Kidney capillary endothelial cell (primary cell): ENCODE data around the gene ZBTB32.

Experiments
- DNase-seq: peaks from one replicate; pipeline ENCODE4 v3.0.0-alpha.2; 2018; ENCODE audit warnings: low spot score

Gene ZBTB32

DNA sequence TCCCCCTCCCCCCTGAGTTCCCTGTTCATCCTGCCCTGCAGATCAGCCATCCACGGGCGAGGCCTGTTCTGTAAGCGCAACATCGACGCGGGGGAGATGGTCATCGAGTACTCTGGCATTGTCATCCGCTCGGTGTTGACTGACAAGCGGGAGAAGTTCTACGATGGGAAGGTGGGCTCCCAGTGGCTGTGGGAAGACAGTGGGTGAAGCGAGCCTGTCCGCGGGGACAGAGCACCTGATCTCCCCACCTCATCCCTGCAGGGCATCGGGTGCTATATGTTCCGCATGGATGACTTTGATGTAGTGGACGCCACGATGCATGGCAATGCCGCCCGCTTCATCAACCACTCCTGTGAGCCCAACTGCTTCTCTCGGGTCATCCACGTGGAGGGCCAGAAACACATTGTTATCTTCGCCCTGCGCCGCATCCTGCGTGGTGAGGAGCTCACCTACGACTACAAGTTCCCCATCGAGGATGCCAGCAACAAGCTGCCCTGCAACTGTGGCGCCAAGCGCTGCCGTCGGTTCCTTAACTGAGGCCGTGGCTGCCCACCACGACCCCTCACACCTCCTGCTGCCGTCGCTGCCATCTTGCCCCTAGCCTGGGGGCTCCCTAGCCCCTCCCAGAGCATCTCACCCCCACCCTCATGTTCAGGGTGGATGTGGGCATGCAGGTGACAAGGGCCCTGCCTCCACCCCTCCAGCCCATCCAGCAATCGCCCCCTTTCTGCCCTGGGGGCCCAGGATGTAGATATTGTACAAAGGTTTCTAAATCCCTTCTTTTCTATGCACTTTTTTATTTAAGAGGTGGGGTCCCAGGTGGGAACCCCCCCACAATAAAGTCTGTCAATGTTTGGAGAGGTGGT lies 33.9 kb downstream of the ZBTB32 start:
- no peak for DNase-seq

DNA sequence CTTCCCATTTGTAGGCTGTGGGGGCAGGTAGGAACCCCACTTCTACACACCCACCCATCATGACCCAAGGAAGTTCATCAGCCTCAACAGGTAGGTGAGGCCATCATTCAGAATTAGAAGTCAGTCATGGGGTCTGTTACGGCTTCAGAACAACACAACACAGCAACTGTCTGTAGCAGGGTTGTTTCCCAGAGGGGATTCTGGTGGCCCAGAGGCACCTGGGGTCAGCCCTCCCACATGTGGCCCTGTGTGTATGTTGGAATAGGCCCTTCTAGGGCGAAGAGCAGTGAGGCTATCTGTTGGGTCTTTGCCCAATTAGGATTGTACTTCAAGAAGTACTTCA lies 34.5 kb downstream of the ZBTB32 start:
- DNase-seq = no peak

DNA sequence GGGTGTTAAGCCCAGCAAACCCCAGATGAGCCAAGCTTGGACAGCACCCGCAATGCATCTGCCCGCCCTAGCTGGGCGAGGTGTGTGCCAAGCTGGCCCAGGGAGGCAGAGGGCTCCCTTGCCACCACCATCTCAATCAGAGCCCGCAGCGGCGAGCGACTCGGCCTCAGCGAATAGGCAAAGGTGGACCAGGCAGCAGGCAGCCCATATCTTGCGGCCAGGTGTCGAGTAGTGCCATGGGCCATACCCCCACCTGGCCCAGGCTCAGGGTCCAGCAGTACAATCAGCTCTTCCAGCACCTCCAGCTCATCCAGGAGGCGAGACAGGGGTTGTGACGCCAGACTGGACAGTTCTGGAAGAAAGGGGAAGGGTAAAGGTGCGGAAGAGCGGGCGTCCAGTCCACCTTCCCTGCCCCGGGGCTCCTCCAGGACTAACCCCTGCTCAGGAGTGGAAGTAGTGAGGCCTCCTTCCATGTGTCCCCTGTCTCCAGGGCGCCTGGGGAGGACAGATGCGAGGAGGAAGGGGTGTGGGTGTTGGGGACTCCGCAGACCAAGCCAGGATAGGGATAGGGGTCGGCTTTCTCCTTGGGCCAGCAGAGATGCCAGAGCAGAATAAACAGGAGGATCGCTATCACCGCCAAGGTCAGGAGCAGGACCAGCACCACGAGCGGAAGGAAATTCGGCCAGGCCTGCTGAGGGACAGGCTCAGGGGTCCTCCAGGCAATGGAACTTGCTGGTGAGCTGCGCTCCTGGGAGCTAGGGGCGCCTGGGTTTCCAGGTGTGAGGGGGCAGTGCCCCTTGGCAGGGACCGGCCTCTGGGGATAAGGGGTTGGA lies 35.1 kb downstream of the ZBTB32 start:
- no peak for DNase-seq

DNA sequence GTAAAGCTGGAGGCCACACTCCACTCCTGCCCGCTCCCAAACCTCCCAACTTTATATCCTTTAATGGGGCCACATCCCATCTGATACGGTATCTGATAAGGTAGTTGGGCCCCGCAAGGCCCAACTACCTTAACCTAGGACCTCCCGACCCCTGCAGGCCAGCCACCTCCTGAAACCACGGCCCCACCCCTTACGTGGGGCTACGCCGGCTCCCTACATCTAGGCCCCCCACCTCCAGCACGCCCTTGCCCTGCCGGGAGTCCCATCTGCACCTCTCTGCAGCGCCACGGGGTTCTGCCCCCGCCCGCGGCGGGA lies 35.7 kb downstream of the ZBTB32 start:
- no peak for DNase-seq

DNA sequence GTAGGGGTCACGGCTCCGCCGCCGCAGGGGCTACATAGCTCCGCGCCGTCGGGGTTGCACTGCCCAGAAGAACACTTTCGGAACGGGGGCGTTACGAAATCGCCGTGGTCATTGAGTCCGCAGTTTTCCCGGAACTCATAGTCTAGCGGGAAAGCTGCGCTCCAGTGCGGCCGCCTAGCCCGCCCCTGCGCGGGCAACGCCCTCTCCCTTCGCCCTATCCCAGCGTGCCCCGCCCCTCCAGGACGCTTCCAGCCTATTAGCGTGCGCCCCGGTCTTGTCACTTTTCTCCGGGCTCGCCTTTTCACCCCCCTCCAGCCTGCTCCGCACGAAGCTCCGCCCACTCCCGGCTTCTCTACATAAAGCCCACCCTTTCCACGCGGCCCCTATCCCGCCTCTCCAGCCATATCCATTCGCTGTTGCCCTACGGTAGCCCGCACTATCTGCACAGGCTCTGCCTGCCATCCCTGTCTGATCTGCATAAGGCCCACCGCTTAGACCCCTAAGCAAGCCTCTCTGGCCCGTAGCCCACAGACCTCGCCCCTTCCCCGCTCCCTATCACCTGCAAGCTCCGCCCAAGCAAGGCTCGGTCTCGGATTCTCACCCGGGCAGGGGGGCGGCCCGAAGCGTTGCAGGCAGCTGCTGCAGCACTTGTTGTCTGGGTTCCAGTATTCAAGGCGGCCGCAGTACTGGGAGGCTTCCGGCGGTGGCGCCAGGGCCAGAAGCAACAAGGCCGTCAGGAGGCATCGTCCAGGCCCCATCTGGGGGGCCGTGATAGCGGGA lies 36.3 kb downstream of the ZBTB32 start:
- peak; percentile 93 for DNase-seq

DNA sequence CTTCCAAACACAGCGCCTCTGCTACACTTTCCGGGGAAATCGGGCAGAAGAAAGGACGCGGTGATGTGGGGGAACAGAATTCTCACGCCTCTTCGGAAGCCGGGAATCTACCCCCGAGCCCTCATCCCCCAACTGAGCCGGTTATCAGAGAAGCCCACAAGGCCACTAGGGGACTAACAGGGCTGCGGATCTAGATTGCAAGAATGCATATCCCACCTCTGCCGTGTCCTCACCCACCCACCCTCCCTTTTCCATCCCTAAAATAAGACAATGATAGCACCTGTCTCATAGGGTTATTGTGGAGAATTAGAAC lies 36.8 kb downstream of the ZBTB32 start:
- DNase-seq = no peak

DNA sequence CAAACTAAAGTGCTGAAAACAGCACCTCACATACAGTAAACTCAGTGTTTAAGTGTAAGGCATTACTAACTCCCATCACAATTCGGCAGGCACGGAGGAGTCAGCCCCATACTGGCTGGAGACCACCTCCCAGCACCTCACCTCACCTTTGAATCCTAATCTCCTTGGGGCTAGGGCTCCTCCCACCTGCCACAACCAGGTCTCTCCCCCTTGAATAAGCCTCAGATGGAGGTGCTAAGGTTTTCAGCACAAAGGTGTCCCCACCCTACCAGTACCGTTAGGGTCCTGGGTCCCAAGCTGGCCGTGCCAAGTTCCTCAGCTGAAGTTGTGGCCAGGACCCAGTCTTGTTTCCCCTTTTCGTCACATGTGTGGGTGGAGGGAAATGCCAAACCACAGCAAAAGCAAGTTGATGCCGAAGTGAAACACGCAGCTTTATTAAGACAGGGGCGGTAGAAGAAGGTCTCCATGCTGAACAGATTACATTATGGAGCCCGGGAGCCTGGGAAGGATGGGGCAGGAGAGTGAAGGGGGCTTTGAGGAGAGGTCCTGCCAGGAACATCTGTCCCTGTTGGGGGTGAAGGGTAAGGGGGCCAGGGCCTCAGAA lies 37.9 kb downstream of the ZBTB32 start, which contains the start of gene IGFLR1:
TSS of gene IGFLR1 (minus strand) at position 332 of the 604 bp plus-strand sequence. CDS start 1,272 bp downstream, outside the sequence.
- DNase-seq = no peak

DNA sequence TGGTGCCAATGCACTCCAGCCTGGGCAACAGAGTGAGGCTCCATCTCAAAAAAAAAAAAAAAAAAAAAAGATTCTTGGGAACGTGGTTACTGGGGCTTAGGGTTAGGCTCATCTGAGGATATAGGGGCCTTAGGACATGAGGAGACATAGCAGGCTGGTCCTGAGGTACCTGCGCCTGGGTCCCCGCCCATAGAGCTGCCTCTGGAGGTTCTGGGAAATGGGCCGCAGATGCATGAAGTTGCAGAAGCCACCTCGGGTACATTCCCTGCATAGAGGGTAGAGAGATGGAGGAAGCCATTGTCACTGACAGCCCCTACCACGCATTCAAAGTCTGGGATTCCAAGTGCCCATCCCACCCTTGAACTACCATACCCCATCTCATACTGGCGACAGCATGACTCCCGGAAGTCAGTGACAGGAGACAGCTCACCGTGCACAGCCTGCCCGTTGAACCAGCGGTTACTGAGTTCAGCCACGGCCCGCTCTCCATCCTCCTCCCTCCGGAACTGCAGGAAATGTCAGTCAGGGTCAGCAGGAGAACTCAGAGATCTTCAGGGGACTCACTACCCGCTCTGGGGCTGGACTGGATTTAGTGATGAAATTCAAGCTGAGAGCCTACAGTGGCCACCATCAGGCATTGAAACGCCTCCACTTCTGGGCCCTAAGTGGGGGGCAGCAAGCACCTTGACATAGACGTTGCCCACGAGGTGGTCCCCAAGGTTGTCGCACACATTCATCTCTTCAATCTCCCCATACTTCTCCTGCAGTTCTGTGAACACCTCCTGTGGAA lies 39.5 kb downstream of the ZBTB32 start:
- no peak for DNase-seq

DNA sequence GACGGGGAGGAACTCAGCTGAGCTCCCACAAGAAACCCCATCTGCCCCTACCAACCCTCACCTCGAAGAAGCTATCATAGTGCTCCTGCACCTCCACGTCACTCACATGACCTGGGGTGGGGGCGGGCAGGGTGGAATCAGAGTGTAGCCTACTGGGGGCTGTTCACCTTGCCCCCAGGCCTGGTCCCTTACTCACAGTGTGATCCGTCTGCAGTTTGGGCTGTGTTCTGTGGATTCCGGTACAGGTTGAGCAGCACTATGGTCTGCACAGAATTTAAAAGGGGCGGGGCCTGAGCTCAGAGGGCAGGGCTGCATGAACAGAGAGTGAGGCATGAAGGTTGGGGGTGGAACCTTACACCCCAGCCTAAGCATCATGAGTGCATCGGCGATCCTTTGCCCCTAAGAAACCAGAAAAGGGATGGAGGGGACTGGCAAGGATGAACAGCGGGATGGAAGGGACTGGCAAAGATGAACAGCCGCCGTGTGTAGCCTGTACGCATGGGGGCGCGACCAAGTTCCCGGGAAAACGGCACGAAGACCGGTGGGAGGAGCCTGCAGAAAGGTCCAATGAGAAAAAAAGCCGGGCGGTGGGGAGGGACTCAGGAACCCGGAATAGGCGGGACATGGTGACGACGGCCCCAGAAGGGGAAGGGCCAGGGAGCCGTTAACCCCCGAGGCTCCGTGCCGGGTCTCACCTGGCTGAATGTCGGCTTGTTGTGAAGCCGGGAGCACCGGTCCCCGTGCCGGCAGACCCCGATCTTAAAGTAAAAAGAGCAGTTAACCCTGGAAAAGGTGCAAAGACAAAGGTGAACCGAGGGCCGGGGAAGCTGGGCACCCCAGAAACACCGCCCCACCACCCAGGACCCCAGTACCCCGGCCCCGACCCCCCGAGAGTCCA lies 40.3 kb downstream of the ZBTB32 start:
- peak; percentile 95 for DNase-seq

DNA sequence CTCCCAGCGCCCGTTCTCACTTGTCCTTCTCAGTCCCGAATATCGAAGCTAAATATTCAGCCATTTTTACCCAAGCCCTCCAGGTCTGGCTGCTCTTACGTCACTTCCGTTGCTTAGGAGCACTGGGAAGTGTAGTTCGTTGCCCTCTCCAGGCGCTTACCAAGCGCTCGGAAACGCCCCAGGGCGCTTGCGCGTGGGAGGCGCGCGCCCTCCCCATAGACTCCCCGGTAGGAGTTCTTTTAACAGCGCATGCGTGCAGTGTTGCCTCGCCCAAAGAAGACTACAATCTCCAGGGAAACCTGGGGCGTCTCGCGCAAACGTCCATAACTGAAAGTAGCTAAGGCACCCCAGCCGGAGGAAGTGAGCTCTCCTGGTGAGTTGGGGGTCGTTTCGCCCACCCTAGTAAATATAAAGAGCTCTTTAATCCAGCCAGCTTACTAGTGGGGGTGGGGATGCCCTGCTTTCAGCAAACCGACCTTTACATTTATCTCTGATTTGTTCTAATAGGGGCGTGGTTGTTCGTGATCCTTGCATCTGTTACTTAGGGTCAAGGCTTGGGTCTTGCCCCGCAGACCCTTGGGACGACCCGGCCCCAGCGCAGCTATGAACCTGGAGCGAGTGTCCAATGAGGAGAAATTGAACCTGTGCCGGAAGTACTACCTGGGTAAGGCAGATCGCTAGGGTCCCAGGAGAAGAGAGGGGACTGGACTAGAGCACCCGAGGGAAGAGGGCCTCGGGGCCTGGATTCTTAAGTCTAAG lies 41.1 kb downstream of the ZBTB32 start, which contains the start of the genes PSENEN and U2AF1L4:
TSS of gene PSENEN (plus strand) at position 324 of the 759 bp plus-strand sequence. CDS start at position 604, 280 bp downstream.
TSS of gene U2AF1L4 (minus strand) at position 91 of the 759 bp plus-strand sequence. CDS start at position 64, 27 bp downstream.
- peak; percentile 99 for DNase-seq

DNA sequence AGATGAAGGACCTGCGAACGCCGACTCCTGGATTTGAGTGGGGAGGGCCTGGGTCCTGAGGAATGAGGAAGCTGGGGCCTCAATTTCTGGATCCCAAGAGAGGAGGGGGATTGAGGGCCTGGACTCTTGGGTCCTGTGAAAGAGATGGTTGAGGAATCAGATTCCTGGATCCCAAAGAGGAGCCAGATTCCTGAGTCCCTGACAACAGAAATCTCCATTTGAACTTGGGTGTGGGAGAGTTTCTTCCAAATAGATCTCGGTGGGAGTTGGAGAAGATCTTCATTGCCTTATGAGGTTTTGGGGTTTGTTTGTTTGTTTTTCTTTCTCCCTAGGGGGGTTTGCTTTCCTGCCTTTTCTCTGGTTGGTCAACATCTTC lies 41.7 kb downstream of the ZBTB32 start:
- no peak for DNase-seq

DNA sequence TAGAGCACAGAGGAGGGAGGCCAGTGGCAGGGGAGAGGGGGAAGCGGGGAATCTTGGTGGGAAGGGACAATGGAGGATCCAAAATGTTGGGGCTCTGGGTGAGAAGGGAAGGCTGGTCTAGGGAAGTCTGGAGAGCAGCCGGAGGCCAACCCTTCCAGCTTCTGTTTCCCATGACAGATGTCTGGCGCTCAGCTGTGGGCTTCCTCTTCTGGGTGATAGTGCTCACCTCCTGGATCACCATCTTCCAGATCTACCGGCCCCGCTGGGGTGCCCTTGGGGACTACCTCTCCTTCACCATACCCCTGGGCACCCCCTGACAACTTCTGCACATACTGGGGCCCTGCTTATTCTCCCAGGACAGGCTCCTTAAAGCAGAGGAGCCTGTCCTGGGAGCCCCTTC lies 42.2 kb downstream of the ZBTB32 start:
- DNase-seq = no peak

DNA sequence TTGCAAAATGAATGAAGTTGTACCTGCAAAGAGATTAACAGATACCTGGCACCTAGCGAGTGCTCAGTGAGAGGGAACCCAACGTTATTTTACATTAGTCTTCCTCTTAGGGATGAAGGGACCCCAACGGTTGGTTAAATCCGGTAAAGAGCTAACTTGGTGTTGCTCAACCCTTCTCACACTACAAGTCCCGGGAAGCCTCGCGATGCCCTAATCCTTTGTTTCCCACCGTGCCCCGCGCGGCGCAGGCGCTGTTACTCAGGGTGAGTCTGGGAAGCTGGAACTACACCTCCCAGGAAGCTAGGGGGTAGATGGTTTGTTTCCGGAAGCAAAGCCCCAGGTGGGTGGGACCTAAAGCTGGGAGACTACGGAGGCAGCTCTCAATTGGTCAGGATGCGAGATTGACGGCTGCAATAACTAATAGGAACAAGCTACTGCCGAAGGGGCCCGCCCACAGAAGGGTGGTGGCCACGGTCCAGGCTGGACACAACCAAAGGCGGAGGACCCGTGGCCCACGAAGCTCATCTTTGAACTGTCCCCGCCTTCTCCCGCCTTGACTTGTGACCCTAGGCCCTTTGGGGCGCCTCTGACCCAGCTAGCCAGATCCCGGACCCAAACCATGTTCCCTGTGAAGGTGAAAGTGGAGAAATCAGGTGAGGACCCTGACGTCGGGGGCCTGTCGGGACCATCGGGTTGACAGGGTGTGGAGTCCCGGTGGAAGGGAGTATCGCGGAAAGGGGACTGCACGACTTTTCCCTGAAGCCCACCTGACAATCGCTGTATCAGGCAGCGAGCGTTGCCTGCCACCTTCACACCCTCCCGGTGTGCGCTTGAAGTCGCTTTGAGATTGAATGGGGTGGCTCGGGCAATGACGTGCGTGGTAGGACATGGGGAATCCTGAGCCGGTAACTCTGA lies 44.0 kb downstream of the ZBTB32 start, which contains the start of gene LIN37:
TSS of gene LIN37 (plus strand) at position 471 of the 915 bp plus-strand sequence. CDS start at position 620, 149 bp downstream.
- peak; percentile 97 for DNase-seq

DNA sequence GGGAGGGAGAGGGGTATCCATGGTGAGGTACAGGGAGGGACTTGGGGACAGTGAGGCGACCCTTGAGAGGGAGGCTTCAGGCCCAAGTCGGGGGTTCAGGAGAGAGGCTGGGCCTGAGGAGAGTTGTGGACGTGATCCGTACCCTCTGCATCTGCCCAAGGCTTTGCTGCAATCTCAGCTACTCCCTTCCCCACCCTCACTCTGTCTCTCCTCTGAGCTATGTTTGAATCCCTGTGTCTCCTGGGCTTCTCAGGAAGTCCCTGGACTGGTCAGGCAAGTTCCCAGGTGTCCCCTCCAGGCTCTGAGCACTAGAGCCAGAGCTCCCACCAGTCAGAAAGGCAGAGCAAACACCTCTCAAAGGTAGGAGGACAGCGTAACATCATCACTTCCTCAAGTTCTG lies 45.8 kb downstream of the ZBTB32 start:
- DNase-seq = no peak

DNA sequence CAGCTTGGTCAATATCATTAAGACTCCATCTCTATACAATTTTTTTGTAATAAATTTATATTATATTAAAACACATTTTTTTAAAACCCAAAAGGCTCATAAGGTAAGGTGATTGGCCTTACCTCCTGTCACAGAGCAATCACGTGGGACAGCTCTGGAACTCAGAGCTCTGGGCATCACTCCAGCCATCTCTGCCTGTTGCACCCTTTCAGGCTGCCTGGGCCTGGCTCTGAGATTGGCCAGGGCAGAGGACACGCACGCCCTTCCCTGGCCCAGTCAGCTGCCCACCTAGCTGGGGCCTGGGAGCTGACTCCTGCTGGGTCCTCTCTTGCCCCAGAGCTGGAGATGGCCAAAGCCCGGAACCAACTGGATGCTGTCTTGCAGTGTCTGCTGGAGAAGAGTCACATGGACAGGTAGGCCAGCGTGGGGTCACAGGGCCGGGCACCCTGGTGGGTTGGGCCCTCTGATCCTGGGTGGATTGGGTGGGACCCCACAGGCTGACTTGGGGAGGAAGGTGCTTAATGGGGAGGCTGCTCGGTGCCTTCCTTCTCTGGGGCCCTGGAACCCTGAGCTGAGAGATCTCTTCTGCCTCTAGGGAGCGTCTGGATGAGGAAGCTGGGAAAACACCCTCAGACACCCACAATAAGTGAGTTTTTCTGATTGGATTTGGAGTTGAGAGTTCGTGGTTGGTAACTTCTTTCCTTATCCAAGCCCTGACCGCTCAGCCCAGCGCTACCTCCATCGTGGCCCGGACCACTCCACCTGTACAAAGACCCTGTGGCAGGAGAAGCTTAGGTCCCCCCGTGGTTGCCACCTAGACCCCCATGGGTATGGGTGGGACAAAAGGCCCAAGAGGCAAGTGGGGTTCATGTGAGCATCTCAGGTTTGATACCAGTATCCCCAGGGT lies 47.7 kb downstream of the ZBTB32 start:
- no peak for DNase-seq

DNA sequence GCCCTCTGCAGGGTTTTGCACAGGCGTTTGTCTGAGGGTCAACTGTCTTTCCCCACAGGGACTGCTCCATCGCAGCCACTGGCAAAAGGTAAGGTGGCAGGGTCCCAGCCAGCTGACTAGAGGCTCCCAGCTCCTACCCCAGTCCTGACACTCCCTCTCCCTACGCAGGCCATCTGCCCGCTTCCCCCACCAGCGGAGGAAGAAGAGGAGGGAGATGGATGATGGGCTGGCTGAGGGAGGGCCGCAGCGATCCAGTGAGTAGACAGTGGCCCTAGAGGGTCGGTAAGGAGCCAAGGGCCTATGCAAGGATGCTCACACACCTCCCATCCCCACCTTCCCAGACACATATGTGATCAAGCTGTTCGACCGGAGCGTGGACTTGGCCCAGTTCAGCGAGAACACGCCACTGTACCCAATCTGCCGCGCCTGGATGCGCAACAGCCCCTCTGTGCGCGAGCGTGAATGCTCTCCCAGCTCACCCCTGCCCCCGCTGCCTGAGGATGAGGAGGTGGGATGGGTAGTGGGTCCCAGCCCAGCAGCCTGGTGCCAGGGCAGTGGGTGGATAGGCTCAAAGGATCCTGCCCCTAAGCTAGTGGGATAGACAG lies 48.5 kb downstream of the ZBTB32 start:
- DNase-seq = no peak
